ENCODE measurements around the gene CFAP74. TPM values are rescaled to one million over a fixed set of nuclear protein-coding genes. Genes with fewer than 3 reads are reported as not detected.

The CFAP74 gene
- total and polyA plus RNA-seq, 2 donors (not counting 3 experiments of a cell fraction or from before 2014, with no cell fraction given) = not detected

- no peaks in the 10 kb centered on the region for H3K79me2 ChIP-seq (ENCODE audit: control insufficient read depth, insufficient read depth, low read length)
- no peak overlapping the region for H3K4me3 ChIP-seq (replicated peaks in 1 of 3; ENCODE audit: insufficient read depth in 1 of 3, low read depth in 1 of 3, low read length in 3 of 3)
- H3K27me3 ChIP-seq (ENCODE audit: control insufficient read depth in 2 of 2, insufficient read depth in 2 of 2, low read length in 2 of 2) = peaks cover 11 to 15% of the 10 kb centered on the region in 2 experiments
- no peaks in the 10 kb centered on the region for H3K9me3 ChIP-seq (replicated peaks; ENCODE audit: control insufficient read depth, insufficient read depth, low read length)
- H3K27ac ChIP-seq (ENCODE audit: insufficient read depth, low read depth, low read length) = no peak overlapping the region
- H3K4me1 ChIP-seq (ENCODE audit: control insufficient read depth, extremely low read depth, insufficient read depth, low read length) = no peaks in the 10 kb centered on the region
- H3K4me2 ChIP-seq (ENCODE audit: insufficient read depth, low read length) = no peak overlapping the region
- DNase-seq (ENCODE audit: low read depth, low spot score) (no peak), FAIRE-seq (no peak)
- TF ChIP-seq POLR2AphosphoS5 (IDR thresholded peaks at IDR 0.05; ENCODE audit: insufficient read depth, low read depth, low read length) (no peak), JUN (IDR thresholded peaks at IDR 0.05; ENCODE audit: borderline replicate concordance, insufficient read depth, insufficient read length, low read depth) (no peak), GATA2 (IDR thresholded peaks at IDR 0.05; ENCODE audit: insufficient read depth, insufficient read length, low read depth, low read length) (no peak), EZH2 (IDR thresholded peaks at IDR 0.05; ENCODE audit: borderline replicate concordance, low read depth, low read length, severe bottlenecking) (no peak), POLR2A (IDR thresholded peaks at IDR 0.05; ENCODE audit: low read depth, low read length) (no peak), MYC (IDR thresholded peaks at IDR 0.05; ENCODE audit: low read depth, low read length) (no peak), MAX (IDR thresholded peaks at IDR 0.05; ENCODE audit: insufficient read depth, insufficient read length) (no peak)
- TF ChIP-seq, protein P1, sequence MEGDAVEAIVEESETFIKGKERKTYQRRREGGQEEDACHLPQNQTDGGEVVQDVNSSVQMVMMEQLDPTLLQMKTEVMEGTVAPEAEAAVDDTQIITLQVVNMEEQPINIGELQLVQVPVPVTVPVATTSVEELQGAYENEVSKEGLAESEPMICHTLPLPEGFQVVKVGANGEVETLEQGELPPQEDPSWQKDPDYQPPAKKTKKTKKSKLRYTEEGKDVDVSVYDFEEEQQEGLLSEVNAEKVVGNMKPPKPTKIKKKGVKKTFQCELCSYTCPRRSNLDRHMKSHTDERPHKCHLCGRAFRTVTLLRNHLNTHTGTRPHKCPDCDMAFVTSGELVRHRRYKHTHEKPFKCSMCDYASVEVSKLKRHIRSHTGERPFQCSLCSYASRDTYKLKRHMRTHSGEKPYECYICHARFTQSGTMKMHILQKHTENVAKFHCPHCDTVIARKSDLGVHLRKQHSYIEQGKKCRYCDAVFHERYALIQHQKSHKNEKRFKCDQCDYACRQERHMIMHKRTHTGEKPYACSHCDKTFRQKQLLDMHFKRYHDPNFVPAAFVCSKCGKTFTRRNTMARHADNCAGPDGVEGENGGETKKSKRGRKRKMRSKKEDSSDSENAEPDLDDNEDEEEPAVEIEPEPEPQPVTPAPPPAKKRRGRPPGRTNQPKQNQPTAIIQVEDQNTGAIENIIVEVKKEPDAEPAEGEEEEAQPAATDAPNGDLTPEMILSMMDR (IDR thresholded peaks at IDR 0.05; ENCODE audit: extremely low read depth in 1 of 2, insufficient read depth in 1 of 2, low read depth in 1 of 2, low read length in 2 of 2) = no peak
- ChIA-PET POLR2A (no interaction called here), CTCF (interaction anchor here (1.2 kb wide), 1 partner anchor 21 kb away, joined by 3 read pairs; no protein-coding TSS in a partner anchor)
- dilution Hi-C loops (cut with MboI; ENCODE audit: extremely low pct_ligation_motif_present, low sequenced_read_pairs) (no loop called here), intact Hi-C loops (cut with micrococcal nuclease) (no loop called here)
- BruUV-seq (replicated peaks) = no TSS peak
- H3K36me3 ChIP-seq (ENCODE audit: control insufficient read depth in 2 of 2, extremely low read depth in 1 of 2, insufficient read depth in 2 of 2, low read length in 2 of 2) = no peaks in the 10 kb centered on the region
- no peak overlapping the region for H3K9ac ChIP-seq (replicated peaks; ENCODE audit: extremely low read depth, insufficient read depth, low read length)
- no peak overlapping the region for H2AFZ ChIP-seq (ENCODE audit: low read depth, low read length)
- H3K9me1 ChIP-seq (replicated peaks; ENCODE audit: control insufficient read depth, extremely low read depth, insufficient read depth, low read length) = no peaks in the 10 kb centered on the region
- H4K20me1 ChIP-seq (replicated peaks; ENCODE audit: control insufficient read depth, extremely low read depth, insufficient read depth, low read length) = no peaks in the 10 kb centered on the region
These were observed 20.9 kb upstream of the CFAP74 start for GRCh38 chr1:2024451-2024850.

Measured in endothelial cell of umbilical vein (primary cell).